Thymus (tissue), 11 donors: ENCODE data around the gene PARP12. TPM values are rescaled to one million over a fixed set of nuclear protein-coding genes. Genes with fewer than 3 reads are reported as not detected.

Experiments used
- DNase-seq, 9 donors: peaks; one replicate each; pipeline ENCODE4 v3.0.0-alpha.2; 2013; ENCODE audit warnings: low spot score in 9 of 9, low read depth in 6 of 9, missing footprints in 1 of 9
- H3K27ac ChIP-seq, 2 donors: one replicate each; pipeline ENCODE4 v1.5.1; 2013; ENCODE audit warnings: control low read depth in 1 of 2, low read depth in 1 of 2, low read length in 1 of 2, mild to moderate bottlenecking in 1 of 2, moderate library complexity in 1 of 2
- H3K27me3 ChIP-seq, 2 donors: one replicate each; pipeline ENCODE4 v1.5.1; 2013; ENCODE audit warnings: low read length in 1 of 2; ENCODE audit not compliant: control insufficient read depth in 2 of 2, insufficient read depth in 1 of 2
- H3K36me3 ChIP-seq, 2 donors: one replicate each; pipeline ENCODE4 v1.5.1; 2013; ENCODE audit warnings: low read length in 1 of 2, mild to moderate bottlenecking in 1 of 2, moderate library complexity in 1 of 2; ENCODE audit not compliant: control insufficient read depth in 2 of 2, insufficient read depth in 2 of 2
- H3K4me1 ChIP-seq, 2 donors: one replicate each; pipeline ENCODE4 v1.5.1; 2013; ENCODE audit warnings: low read length in 2 of 2; ENCODE audit not compliant: control insufficient read depth in 2 of 2, insufficient read depth in 2 of 2
- H3K4me3 ChIP-seq, 2 donors: one replicate each; pipeline ENCODE4 v1.5.1; 2013; ENCODE audit warnings: low read length in 2 of 2, control low read depth in 1 of 2, mild to moderate bottlenecking in 1 of 2
- H3K9me3 ChIP-seq, 2 donors: one replicate each; pipeline ENCODE4 v1.5.1; 2013; ENCODE audit warnings: low read length in 1 of 2, mild to moderate bottlenecking in 1 of 2; ENCODE audit not compliant: control insufficient read depth in 2 of 2, insufficient read depth in 1 of 2
- WGBS: extraction: QIAGEN DNeasy Blood & Tissue Kit; methylation state at CpG from one replicate; pipeline ENCODE4 v1.1.7; 2013; 5-methylcytosine and 5-hydroxymethylcytosine counted together
- polyA plus RNA-seq: library from polyadenylated mRNA; stranded (reverse); fragments of 200-250 nt; gene quantifications from one replicate; pipeline ENCODE4 v1.2.3, GENCODE V29; 2013
- total RNA-seq: library from RNA; stranded (reverse); fragments of 120-200 nt; gene quantifications from one replicate; pipeline ENCODE4 v1.2.4, GENCODE V29; 2013
- donor health status: healthy.

Gene PARP12
- total and polyA plus RNA-seq, 2 donors, result 43.6 to 76.5 TPM

DNA sequence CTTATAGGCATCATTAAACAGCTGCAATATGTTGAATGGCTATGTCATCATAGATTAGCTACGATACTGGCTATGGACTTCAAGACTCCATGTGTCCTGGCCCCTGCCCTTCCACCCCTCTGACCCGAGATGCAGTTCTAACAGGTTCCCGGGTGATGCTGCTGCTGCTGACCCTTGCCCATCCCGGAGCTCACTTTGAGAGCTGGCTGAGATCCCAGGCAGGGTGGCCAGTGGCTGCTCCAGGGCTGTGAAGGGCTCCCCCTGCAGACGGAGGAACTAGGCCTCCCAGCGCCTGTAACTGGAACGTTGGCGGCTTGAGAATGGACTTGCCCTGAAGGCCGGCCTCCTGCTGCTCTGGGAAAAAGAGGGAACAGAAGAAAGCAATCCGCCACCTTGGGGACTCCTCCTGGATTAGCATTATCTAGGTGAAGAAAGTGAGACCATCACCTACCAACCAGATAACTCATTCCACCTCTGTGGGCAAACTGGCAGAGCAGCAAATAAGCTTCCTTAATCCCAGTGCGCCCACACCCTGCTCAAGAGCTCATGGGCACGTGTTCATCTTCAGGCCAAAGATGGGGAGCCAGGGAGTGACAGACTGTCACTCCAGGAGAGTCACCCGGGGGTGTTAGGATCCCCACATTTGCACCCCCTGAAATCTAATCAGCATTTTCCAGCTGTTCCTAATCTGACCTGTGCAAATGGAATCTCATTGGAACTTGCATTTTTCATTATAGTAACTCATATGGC, 56.8 kb downstream of the PARP12 start:
- no peaks in the 10 kb centered on the region for H3K36me3 ChIP-seq
- 91% methylated on average over 13 of the region's 13 CpGs for WGBS
- H3K27ac ChIP-seq, result no peak overlapping the region
- H3K4me3 ChIP-seq, result no peak overlapping the region
- no peaks in the 10 kb centered on the region for H3K9me3 ChIP-seq
- H3K4me1 ChIP-seq, result peaks cover 0 to 5% of the 10 kb centered on the region in 2 donors
- no peaks in the 10 kb centered on the region for H3K27me3 ChIP-seq
- no peak for DNase-seq

DNA sequence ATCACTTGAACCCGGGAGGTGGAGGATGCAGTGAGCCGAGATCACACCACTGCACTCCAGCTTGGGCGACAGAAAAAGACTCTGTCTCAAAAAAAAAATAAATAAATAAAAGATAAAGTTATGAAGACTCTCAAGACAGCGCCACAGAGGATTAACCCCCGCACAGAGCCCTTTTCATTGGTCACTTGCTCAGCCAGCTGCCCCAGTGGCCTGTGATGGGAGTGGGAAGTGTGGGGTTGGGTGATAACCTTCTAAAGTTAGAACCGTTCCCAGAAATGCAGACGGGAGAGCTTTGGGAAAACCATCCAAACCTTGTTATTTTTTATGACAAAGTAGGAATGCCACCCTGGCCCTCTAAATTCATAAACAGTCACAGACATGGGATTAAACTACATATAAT, 57.4 kb downstream of the PARP12 start:
- no peak overlapping the region for H3K4me3 ChIP-seq
- H3K27me3 ChIP-seq, result no peaks in the 10 kb centered on the region
- 97% methylated on average over 7 of the region's 7 CpGs for WGBS
- no peaks in the 10 kb centered on the region for H3K9me3 ChIP-seq
- H3K27ac ChIP-seq, result no peak overlapping the region
- peaks cover 0 to 7% of the 10 kb centered on the region in 2 donors for H3K4me1 ChIP-seq
- H3K36me3 ChIP-seq, result no peaks in the 10 kb centered on the region
- no peak for DNase-seq

DNA sequence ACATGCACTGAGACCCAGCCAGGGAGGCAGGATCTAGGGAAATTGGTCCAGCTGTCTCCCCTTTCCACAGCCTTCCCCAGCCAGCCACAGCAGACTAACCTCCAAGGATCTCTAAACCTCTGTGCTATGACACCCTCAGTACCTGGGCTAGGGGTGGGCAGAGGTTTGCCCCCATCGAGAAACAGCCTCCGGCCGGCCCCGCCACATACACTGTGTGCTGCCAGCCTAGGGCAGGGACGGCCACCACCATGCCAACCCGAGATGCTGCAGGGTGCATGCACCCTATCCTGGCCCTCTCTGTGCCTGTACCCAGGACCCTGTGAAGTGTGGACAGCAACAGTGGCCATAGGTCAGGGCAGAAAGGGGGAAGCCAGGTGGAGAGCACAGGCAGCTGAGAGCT, 58.1 kb downstream of the PARP12 start:
- WGBS, result 98% methylated on average over 6 of the region's 6 CpGs
- no peaks in the 10 kb centered on the region for H3K27me3 ChIP-seq
- no peak overlapping the region for H3K27ac ChIP-seq
- no peaks in the 10 kb centered on the region for H3K9me3 ChIP-seq
- peaks cover 0 to 7% of the 10 kb centered on the region in 2 donors for H3K4me1 ChIP-seq
- no peak for DNase-seq
- no peaks in the 10 kb centered on the region for H3K36me3 ChIP-seq
- H3K4me3 ChIP-seq, result no peak overlapping the region

DNA sequence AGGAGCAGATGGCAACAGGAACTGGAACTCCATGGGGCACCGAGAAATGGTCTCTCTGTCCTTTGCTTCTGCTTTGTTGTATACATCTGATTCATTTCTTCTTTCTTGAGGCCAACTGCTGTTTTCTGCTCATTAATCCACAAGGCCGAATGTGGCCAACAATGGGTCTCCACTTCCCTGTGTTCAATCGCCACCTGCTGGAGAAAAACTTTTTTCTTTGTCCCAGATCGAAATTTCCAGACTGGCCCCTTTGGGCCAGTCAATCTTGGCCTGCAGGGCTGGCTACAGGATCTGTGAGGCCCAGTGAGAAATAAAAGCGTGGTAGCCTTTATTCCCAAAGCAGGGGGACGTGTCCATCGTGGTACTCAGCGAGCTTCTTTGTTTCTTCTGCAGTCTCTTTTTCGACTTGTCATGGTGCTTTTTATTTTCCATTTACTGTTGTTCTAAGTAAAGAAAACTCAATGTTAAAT, 58.8 kb downstream of the PARP12 start:
- Histone ChIP-seq H3K9me3 (no peaks in the 10 kb centered on the region), H3K36me3 (no peaks in the 10 kb centered on the region), H3K4me3 (no peak overlapping the region), H3K27ac (no peak overlapping the region), H3K4me1 (peaks cover 0 to 7% of the 10 kb centered on the region in 2 donors), H3K27me3 (no peaks in the 10 kb centered on the region)
- peak in 7 of 9 donors; percentile 8 to 59 (median 24) for DNase-seq
- 85% methylated on average over 9 of the region's 9 CpGs for WGBS

DNA sequence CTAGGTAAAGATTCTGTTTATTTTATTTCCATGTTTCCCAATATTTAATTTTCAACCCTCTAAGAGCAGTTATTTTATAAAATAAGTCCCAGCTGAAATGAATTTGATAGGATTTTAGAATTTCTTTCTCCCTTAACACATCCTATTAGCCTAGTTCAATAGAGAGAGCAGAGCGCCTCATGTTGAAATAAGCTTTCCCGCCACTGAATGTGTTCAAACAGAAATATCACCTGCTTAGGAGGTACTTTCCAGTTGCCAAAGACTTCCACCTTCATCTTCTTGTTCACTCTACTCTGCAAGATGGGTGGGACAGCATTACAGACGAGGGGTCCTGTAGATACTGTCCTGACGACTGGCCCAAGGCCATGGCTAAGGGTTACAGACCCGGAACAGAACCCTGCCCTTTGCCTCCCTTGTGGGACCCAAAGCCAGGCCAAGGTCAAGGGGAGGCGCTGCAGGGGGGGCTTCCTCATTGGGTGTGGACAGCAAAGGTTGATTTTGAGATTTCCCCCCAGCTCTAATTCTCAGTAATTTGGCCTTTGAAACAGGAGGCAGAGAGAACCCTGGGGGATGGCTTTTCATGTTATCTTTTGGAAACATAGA, 62.0 kb downstream of the PARP12 start:
- DNase-seq, result no peak
- Histone ChIP-seq H3K27me3 (no peaks in the 10 kb centered on the region), H3K4me1 (peaks cover 0 to 7% of the 10 kb centered on the region in 2 donors), H3K4me3 (no peak overlapping the region), H3K27ac (no peak overlapping the region), H3K9me3 (no peaks in the 10 kb centered on the region), H3K36me3 (no peaks in the 10 kb centered on the region)
- 92% methylated on average over 6 of the region's 6 CpGs for WGBS

DNA sequence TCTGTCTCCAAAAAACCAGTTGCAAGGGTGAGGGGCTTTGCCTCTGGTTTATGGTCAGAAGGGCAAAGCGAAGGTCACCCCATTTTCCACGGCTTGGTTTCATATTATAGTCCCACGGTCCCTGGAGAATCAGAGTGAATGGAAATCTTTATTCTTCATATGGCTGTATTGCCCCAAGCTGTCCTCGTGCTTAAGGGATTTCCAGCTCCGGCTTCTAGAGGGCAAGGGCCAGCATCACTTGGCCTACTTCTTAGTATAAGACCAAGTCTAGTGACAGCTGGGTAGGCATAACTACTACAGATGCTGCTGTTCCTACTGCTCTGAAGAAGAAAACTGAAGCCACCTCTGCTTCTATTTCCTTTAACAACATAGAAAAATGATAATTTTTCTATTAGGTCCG, 63.2 kb downstream of the PARP12 start:
- 98% methylated on average over 6 of the region's 6 CpGs for WGBS
- Histone ChIP-seq H3K36me3 (no peaks in the 10 kb centered on the region), H3K27ac (no peak overlapping the region), H3K9me3 (no peaks in the 10 kb centered on the region), H3K4me3 (no peak overlapping the region), H3K27me3 (no peaks in the 10 kb centered on the region), H3K4me1 (peaks cover 0 to 7% of the 10 kb centered on the region in 2 donors)
- no peak for DNase-seq

DNA sequence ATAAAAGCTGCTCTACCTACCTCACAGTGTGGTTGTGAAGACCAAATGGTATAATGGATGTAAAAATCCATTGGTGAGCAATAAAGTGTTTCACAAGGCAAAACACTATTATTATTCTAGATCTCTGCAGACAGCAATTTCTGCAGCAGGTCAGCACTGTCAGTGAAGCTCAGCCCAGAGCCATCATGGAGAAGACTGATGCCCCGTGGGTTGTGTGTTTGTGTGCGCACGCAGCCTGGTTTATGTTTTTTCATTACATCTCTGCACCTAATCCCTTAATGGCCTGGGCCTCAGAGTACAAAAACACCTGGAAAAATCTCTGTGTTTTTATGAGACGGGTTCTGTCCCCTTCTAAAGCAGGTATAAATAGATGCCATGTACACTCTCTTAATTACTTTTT, 64.2 kb downstream of the PARP12 start:
- Histone ChIP-seq H3K4me1 (peaks cover 0 to 7% of the 10 kb centered on the region in 2 donors), H3K36me3 (no peaks in the 10 kb centered on the region), H3K27ac (no peak overlapping the region), H3K4me3 (no peak overlapping the region), H3K9me3 (no peaks in the 10 kb centered on the region), H3K27me3 (no peaks in the 10 kb centered on the region)
- no peak for DNase-seq
- 98% methylated on average over 4 of the region's 4 CpGs for WGBS

DNA sequence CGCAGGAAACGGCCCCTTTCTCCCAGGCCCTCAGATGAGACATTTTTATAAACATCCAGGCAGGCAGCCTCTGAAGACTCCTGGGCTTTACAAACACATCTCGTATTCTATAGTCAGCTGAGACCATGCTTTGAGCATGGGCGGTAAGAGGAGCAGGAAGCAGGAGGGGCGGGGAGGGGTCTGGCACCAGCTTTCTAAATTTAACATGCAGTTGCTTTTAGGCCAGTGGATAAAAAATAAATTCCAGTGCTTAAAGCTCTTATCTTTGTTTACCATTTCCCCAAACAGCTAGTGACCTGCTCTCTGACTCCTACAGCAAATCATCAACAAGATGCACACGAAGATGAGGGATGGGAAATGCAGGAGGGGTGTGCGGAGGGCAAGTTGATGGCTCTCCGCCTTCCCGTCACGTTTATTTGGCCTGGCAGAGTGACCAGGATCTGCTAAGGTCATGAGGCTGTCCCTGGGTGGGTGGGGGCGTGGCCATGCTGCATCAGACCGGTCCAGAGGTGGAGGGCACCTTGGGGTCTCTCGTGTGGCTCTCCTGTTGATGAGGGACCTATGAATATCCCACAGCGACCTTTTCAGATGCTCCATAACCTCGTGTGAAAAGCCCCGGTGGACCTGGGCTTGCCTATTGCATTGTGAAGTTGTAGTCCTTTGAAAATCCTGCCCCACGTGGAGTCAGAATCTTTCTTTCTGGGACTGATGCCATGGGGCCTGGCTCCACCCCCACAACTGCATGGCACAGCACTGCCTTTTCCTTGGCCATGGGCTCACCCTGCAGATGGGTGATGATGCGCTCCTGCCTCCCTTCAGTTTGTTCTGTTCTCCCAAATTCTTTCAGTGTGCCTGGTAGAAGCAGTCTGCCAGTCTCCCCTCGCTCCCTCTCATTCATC, 67.5 kb downstream of the PARP12 start:
- H3K27ac ChIP-seq, result no peak overlapping the region
- H3K36me3 ChIP-seq, result no peaks in the 10 kb centered on the region
- no peak overlapping the region for H3K4me3 ChIP-seq
- no peak for DNase-seq
- H3K4me1 ChIP-seq, result peaks cover under 1 to 4% of the 10 kb centered on the region in 2 donors
- no peaks in the 10 kb centered on the region for H3K27me3 ChIP-seq
- no peaks in the 10 kb centered on the region for H3K9me3 ChIP-seq
- 89% methylated on average over 19 of the region's 19 CpGs for WGBS

DNA sequence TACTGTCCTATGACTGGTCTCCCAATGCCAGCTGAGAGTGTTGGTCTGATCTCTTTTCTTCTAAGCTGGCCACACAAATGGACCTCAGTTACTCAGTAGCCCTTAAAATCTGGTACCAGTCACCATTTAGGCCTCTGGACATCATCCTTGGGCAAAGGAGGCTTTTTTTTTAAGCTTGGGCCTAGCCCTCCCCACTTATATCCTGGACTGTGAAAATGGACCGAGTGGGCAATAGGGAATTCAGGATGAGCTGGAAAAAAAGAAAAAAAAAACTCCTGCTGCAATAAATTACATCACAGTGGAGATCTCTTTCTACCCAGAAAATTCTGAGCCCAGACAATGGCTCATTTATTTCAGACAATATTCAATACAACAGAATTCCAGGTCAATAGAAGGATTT, 68.4 kb downstream of the PARP12 start:
- Histone ChIP-seq H3K27ac (no peak overlapping the region), H3K4me3 (no peak overlapping the region), H3K9me3 (no peaks in the 10 kb centered on the region), H3K36me3 (no peaks in the 10 kb centered on the region), H3K4me1 (peaks cover 4 to 11% of the 10 kb centered on the region in 2 donors), H3K27me3 (no peaks in the 10 kb centered on the region)
- WGBS, result 97% methylated on average over 1 of the region's 1 CpG
- DNase-seq, result no peak
